ENCODE results near the gene SPDYE1. TPM values are rescaled to one million over a fixed set of nuclear protein-coding genes. Genes with fewer than 3 reads are reported as not detected.

The SPDYE1 gene
- total and polyA plus RNA-seq, 2 of the 13 experiments (the other 11 are each of a cell fraction or from before 2014, with no cell fraction given): not detected

DNA sequence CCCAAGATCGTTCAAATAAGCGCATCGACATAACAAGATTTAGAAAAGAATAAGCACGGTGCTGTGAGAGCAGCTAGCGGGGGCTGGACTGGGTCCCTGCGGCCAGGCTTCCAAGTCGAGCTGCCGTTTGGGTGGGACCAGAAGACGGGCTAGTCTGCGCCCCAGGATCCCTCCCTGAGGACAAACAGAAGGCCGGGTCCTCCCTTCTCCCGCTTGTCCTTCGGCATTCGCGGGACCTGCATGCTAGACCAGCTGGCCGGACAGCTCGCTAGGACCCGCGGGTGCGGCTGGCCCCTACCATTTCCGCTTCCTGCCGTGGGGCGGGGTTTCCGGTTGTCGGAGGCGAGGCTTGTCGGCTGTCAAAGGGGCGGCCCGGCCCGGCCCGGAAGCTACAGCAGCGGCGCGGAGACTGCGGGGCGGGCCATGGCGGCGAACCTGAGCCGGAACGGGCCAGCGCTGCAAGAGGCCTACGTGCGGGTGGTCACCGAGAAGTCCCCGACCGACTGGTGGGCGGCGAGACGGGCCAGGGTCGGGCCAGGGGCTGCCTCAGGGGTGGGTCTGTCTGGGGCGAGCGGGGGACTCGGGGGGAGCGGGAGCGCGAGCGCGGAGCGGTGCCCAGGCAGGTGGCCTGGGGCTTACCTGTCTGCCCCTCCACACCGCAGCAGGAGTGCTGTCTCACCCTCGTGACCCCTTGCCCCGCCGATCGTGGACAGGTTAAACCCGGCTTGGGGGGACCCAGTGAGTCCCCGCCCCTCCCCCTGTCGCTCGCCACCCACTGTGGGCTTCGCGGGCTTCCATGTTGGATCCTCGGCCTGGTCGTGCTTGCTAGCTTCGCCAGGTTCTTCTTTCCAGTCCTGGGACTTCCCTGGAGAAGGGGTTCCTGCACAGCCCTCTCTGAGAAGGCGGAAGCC, 46.9 kb downstream of the SPDYE1 start, which contains the start of gene DBNL (continued):
- peak; percentile 67; the same call in 1 of the 2 replicates for TF ChIP-seq ZBTB20 (CRISPR knock-in tag; IDR thresholded peaks at IDR 0.05; ENCODE audit: borderline replicate concordance, low read depth)
- peak; percentile 36; the same call in 1 of the 2 replicates for TF ChIP-seq ZNF746 (CRISPR knock-in tag; IDR thresholded peaks at IDR 0.05)
- TF ChIP-seq, protein P1, sequence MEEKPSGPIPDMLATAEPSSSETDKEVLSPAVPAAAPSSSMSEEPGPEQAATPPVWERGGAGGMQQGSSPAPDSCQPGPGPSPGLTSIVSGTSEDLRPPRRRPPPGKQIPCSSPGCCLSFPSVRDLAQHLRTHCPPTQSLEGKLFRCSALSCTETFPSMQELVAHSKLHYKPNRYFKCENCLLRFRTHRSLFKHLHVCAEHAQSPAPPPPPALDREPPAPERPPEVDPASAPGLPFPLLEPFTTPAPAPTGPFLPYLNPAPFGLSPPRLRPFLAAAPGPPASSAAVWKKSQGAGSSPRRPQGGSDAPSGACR (CRISPR knock-in tag; IDR thresholded peaks at IDR 0.05): peak; percentile 59; the same call in 1 of the 2 replicates
- TF ChIP-seq AHR (CRISPR knock-in tag; IDR thresholded peaks at IDR 0.05): no peak
- TF ChIP-seq, protein P2, sequence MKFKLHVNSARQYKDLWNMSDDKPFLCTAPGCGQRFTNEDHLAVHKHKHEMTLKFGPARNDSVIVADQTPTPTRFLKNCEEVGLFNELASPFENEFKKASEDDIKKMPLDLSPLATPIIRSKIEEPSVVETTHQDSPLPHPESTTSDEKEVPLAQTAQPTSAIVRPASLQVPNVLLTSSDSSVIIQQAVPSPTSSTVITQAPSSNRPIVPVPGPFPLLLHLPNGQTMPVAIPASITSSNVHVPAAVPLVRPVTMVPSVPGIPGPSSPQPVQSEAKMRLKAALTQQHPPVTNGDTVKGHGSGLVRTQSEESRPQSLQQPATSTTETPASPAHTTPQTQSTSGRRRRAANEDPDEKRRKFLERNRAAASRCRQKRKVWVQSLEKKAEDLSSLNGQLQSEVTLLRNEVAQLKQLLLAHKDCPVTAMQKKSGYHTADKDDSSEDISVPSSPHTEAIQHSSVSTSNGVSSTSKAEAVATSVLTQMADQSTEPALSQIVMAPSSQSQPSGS (CRISPR knock-in tag; IDR thresholded peaks at IDR 0.05): no peak
- TF ChIP-seq ZSCAN25 (CRISPR knock-in tag; IDR thresholded peaks at IDR 0.05): no peak
- peak; percentile 73 for TF ChIP-seq PHF21A (CRISPR knock-in tag; IDR thresholded peaks at IDR 0.05)
- TF ChIP-seq IKZF4 (CRISPR knock-in tag; IDR thresholded peaks at IDR 0.05; ENCODE audit: borderline replicate concordance, low read depth, not compliant biosample characterization): peak; percentile 53
- TF ChIP-seq KMT2A (CRISPR knock-in tag; IDR thresholded peaks at IDR 0.05): peak; percentile 87
- no peak for TF ChIP-seq HOXA7 (CRISPR knock-in tag; IDR thresholded peaks at IDR 0.05)
- TF ChIP-seq, protein P3, sequence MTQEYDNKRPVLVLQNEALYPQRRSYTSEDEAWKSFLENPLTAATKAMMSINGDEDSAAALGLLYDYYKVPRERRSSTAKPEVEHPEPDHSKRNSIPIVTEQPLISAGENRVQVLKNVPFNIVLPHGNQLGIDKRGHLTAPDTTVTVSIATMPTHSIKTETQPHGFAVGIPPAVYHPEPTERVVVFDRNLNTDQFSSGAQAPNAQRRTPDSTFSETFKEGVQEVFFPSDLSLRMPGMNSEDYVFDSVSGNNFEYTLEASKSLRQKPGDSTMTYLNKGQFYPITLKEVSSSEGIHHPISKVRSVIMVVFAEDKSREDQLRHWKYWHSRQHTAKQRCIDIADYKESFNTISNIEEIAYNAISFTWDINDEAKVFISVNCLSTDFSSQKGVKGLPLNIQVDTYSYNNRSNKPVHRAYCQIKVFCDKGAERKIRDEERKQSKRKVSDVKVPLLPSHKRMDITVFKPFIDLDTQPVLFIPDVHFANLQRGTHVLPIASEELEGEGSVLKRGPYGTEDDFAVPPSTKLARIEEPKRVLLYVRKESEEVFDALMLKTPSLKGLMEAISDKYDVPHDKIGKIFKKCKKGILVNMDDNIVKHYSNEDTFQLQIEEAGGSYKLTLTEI (CRISPR knock-in tag; conservative IDR thresholded peaks at IDR 0.05): no peak
- TF ChIP-seq ZNF543 (CRISPR knock-in tag; IDR thresholded peaks at IDR 0.05): peak; percentile 23; the same call in 1 of the 2 replicates
- 0 out of 2 replicates have a peak, but pooled peaks have one; percentile 64 for TF ChIP-seq ZFP41 (CRISPR knock-in tag; IDR thresholded peaks at IDR 0.05; ENCODE audit: borderline replicate concordance)
- TF ChIP-seq, protein P4, sequence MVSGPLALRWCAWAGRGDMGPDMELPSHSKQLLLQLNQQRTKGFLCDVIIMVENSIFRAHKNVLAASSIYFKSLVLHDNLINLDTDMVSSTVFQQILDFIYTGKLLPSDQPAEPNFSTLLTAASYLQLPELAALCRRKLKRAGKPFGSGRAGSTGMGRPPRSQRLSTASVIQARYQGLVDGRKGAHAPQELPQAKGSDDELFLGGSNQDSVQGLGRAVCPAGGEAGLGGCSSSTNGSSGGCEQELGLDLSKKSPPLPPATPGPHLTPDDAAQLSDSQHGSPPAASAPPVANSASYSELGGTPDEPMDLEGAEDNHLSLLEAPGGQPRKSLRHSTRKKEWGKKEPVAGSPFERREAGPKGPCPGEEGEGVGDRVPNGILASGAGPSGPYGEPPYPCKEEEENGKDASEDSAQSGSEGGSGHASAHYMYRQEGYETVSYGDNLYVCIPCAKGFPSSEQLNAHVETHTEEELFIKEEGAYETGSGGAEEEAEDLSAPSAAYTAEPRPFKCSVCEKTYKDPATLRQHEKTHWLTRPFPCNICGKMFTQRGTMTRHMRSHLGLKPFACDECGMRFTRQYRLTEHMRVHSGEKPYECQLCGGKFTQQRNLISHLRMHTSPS (CRISPR knock-in tag; IDR thresholded peaks at IDR 0.05; ENCODE audit: low read depth): peak; percentile 68; the same call in 1 of the 2 replicates
- TF ChIP-seq, protein P5, sequence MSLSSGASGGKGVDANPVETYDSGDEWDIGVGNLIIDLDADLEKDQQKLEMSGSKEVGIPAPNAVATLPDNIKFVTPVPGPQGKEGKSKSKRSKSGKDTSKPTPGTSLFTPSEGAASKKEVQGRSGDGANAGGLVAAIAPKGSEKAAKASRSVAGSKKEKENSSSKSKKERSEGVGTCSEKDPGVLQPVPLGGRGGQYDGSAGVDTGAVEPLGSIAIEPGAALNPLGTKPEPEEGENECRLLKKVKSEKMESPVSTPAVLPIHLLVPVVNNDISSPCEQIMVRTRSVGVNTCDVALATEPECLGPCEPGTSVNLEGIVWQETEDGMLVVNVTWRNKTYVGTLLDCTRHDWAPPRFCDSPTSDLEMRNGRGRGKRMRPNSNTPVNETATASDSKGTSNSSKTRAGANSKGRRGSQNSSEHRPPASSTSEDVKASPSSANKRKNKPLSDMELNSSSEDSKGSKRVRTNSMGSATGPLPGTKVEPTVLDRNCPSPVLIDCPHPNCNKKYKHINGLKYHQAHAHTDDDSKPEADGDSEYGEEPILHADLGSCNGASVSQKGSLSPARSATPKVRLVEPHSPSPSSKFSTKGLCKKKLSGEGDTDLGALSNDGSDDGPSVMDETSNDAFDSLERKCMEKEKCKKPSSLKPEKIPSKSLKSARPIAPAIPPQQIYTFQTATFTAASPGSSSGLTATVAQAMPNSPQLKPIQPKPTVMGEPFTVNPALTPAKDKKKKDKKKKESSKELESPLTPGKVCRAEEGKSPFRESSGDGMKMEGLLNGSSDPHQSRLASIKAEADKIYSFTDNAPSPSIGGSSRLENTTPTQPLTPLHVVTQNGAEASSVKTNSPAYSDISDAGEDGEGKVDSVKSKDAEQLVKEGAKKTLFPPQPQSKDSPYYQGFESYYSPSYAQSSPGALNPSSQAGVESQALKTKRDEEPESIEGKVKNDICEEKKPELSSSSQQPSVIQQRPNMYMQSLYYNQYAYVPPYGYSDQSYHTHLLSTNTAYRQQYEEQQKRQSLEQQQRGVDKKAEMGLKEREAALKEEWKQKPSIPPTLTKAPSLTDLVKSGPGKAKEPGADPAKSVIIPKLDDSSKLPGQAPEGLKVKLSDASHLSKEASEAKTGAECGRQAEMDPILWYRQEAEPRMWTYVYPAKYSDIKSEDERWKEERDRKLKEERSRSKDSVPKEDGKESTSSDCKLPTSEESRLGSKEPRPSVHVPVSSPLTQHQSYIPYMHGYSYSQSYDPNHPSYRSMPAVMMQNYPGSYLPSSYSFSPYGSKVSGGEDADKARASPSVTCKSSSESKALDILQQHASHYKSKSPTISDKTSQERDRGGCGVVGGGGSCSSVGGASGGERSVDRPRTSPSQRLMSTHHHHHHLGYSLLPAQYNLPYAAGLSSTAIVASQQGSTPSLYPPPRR (CRISPR knock-in tag; IDR thresholded peaks at IDR 0.05; ENCODE audit: borderline replicate concordance): no peak
